NCI-H82 (cell line): ENCODE measurements around the gene BICD1.

Experiments used
- DNase-seq: peaks from one replicate; lab custom pipeline; 2025; lab: John Stamatoyannopoulos, UW

Gene BICD1

GRCh38 chr12:32281098-32281497, 174.5 kb downstream of the BICD1 start:
- DNase-seq, result no peak

DNA sequence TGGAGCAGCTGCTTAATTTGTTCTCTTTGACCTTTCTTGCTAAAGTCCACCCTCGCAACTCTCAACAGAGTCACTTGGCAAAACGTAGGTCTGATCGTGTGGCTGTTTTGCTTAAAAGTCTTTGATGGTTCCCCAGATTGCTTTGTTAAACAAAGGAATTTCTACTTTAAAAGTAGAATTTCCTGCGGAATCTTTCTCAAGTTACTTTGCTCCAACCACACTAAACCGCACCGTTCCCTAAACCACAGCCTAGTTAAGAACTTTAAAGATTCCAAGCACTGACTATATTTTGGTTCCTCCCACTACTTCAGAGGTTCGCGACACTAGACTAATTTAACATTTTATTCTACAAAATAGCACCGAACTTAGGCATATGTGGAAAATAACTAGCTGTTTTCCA, 177.9 kb downstream of the BICD1 start:
- no peak for DNase-seq

GRCh38 chr12:32285021-32285420, 178.4 kb downstream of the BICD1 start:
- no peak for DNase-seq

DNA sequence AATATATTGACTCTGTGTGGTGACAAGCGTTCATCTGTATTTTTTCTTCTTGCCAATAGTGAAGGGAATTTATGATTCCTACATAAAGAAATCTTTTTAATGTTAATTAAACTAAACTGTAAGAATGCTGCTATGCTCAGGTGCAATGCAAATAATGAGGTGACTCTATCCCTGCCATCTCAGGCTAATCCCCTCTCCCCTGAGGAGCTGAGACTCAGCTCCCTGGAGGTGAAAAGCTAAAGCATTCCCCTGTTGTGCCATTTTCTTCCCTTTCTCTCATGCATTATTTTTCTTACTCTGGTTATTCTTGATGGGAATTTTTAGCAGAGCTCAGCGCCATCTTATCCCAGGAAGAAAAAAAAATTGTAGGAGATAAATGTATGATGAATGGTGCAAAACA, 178.8 kb downstream of the BICD1 start:
- DNase-seq, result peak; percentile 68

DNA sequence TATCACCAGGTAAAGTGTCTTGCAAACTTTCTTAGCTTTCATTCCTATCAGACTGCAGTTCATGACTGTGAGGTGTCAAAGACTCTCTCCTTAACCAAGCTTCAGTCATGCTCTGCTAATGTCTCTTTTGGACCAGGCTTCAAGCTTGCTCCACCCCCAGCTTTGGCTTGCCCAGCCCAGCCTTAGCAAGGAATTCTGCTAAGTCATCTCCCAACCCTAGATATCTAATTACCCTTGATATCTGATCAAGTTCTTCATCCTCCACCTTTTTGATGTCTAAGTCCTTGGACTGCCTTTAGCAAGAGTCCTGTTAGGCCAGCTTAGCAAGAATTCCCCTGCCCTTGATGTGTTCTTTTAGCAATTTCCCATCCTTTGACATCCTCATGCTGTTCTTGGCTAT, 183.8 kb downstream of the BICD1 start:
- peak; percentile 54 for DNase-seq

DNA sequence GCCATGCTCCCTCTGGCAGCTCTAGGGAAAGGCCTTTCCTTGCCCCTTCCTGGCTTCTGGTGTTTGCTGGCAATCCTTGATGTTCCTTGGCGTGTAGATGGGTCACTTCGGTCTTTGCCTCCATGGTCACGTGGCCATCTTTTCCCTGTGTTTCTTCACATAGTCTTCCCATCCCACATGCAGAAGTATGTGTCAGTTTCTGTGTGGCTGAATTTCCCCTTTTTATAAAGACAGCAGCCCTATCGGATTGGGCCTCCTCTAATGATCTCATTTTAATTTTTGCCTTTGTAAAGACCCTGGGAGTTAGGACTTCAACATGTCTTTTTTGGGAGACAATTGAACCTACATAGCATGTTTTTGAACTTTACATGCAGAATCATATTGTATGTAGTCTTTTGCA, 185.5 kb downstream of the BICD1 start:
- DNase-seq, result no peak

DNA sequence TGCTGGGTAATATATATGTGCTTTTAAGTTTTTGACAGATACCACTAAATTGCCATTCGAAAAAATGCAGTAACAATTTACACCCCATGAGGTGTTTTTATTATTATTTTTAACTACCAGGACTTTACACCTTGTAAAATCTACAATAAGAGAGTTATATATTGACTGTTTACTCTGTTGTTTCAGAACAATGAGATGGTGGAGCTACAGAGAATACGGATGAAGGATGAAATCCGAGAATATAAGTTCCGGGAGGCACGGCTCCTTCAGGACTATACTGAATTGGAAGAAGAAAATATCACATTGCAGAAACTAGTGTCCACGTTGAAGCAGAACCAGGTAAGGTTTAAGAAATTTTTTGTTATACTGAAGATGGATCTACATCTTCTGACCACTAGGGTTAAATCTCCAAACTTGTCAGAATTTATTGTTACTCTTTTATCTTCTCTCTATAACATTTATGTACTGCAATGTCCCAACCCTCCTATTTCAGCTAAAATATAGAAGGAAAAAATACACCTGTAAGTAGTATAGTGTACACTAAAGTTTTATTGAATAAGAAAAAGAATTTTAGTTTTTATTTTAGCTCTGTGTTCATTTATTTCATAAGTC, 187.3 kb downstream of the BICD1 start:
- DNase-seq, result no peak

DNA sequence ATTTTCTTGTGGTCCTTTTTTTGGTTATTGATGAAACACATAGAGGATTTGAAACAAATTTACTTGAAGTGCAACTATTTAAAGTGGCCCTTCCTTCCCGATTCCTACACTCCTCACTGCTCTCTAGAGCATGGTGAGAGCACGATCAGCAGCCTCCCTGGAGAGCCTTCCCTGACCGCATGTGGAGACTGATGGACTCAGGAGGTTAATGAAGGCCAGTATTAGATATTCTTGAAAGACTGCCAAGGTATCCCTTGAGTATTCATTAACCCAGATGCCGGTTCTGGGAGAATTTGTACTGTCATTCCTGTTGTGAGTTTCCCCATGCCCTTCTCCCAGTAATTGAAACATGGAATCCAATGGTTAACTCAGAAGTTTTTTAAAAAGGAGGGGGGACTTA, 189.9 kb downstream of the BICD1 start:
- DNase-seq, result no peak

GRCh38 chr12:32298917-32299316, 192.3 kb downstream of the BICD1 start:
- peak; percentile 24 for DNase-seq

- peak; percentile 53 for DNase-seq
Observed at GRCh38 chr12:32301216-32301615, 194.6 kb downstream of the BICD1 start.

DNA sequence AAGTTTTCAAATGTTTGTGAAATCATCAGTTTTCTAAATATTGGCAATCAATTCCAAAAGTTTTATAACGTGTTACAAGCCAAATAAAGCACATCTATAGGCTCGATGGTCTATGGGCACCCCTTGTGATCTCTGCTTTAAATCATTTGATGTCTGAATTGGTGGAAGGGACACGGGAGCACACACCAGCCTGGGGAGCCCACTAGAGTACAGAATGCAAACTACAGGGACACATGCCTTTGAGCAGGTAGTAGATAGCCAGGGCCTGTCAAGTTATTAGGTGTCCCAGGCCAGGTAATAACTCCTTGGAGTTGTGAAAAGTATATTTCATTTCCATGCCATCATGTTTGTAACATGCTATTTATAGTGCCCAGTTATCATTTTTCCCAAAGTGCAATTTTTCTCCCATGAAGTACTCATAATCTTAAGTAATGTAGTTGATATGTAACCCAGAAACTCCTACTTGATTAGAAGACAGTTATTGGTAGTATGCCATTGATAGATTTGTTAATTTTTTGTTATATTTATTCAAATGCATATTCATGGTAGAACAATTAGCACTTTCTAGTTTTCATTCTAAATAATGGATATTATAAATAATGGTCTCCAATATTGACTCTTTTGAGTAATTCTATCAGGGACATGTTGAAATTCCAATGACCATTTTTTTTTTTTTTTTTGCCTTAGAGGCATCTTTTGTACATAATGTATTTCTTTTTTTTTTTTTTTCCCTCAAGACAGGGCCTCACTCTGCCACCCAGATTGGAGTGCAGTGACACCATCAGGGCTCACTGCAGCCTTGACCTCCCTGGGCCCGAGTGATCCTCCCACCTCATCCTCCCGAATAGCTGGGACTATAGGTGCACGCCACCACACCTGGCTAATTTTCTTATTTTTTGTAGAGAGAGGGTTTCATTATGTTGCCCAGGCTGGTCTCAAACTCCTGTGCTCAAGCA, 195.8 kb downstream of the BICD1 start:
- DNase-seq, result peak; percentile 78

GRCh38 chr12:32303174-32303549, 196.5 kb downstream of the BICD1 start:
- DNase-seq, result no peak

GRCh38 chr12:32305163-32305562, 198.5 kb downstream of the BICD1 start:
- peak; percentile 55 for DNase-seq

- DNase-seq, result peak; percentile 91
Observed at GRCh38 chr12:32307326-32307725, 200.7 kb downstream of the BICD1 start.

GRCh38 chr12:32309811-32310736, 203.4 kb downstream of the BICD1 start:
- DNase-seq, result peak; percentile 96

DNA sequence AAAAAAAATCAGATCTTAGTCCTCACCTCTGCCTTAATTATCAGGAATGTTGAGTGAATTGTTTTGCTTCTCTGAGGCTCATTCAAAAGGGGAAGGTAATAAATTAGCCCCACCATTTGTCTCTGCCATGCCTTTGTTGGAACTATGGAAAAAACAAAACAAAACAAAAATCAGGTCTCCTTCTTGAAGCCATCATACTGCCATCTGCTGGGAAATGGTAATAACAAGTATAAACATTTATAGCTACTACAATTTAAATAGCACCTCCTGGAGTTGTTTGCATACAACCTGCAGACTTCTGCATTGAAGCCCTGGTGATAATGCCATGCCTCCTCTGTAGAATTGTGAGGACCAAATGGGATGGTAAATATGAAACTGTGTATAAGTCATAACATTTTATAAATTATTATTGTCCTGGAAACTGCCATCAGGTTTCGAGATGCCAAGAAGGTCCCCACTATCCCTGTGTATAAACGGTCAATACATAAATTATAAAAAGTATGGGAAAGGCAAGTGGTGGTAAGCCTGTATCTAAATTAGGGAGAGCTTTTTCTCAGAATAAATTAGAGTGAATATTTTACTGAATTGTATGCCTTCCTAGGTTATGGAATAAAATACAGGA, 205.5 kb downstream of the BICD1 start:
- DNase-seq, result peak; percentile 74

DNA sequence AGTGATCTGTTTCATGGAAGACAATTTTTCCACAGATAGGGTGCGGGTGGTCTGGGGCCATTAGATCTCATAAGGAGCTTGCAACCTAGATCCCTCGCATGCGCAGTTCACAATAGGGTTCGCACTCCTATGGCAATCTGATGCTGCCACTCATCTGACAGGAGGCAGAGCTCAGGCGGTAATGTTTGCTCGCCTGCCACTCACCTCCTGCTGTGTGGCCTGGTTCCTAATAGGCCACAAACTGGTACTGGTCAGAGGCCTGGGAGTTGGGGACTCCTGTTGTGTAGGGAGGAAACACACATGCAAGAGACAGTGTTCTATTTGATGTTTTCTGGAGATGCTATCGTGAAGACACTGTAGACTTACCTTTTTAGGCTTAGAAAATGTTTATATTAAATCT, 215.7 kb downstream of the BICD1 start:
- no peak for DNase-seq

DNA sequence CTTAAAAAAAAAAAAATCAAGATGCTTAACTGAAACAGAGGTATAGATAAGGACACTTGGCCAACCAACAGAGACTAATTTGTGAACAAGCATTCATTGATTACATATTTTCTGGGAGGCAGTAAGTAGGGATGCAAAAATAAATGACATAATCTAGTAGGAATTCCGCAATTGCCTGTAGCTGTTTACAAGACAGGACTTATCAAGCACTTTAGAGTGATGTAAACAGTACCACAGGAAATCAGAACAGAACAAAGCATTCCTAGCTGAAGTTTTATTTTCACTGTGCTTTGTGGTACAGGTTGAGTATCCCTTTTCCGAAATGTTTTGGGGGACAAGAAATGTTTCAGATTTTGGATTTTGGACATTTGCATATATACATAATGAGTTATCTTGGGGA, 224.5 kb downstream of the BICD1 start:
- DNase-seq, result no peak

DNA sequence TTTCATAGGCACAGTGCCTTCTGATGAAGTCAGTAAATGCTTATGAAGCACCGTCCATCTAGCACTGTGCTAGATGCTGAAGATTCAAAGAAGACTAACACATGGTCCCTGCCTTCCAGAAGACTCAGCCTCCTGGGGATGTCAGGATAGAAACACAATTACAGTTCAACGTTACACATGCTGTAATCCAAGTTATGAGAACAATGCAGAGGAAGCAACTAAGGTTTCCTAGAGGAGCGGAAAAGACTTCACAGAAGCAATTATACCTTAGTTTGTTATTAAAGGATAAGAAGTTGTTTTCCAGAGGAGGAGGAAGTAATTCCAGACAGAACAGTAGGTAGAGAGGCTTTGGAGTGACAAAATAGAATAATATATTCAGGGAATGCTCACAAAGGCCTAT, 225.8 kb downstream of the BICD1 start:
- no peak for DNase-seq

DNA sequence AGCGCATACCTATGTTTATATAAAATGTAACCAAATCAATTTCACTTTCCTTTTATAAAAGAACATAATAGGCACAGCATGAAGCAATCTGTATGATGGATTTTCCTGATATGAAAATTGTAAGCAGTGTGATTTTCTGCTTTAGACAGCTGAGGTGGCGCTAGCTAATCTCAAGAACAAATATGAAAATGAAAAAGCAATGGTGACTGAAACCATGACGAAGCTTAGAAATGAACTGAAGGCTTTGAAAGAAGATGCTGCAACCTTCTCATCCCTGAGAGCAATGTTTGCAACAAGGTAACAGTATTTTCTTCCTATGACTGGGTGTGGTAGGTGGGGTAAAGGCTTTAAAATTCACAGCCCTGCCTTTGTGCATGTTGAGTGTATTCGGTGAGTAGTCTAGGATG, 227.7 kb downstream of the BICD1 start:
- no peak for DNase-seq

DNA sequence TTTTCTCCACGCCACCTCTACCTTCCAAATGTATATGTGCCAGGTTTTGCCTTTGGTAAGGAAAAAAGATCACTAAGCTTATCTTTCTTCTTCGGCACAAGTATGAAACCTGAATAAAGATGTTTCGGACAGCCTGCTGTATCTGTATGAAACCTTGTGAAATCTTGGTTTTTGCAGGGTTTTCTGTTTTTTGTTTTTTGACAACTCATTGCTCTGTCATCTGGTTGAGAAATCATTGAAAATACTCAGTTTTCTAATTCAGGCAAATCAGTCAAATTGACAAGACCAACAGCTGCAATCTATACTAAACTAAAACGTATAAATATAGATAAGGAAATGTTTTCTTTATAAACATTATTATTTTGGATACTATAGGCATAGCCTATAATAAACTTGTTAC, 229.6 kb downstream of the BICD1 start:
- DNase-seq, result no peak

DNA sequence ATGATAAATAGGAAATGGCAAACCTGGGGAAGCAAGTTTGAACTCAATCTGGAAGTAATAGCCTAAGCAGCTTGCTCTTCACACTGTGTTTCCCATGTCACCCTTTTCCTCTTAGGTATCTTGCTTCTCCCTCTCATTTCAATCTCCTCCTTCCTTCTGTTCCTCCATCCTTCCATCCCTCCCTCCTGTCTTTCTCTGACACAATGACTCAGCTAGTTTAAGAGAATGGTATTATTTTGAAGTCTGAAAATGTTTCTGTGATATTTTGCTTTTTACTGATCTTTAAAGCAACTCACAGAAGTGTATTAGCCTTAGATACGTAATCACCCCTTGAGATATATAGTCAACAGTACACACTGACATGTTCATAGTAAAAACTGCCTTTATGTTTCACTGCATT, 236.8 kb downstream of the BICD1 start:
- DNase-seq, result no peak
